ENCODE measurements around the gene PKN1.

The PKN1 gene

GRCh38 chr19:14515501-14516047 lies 82.5 kb downstream of the PKN1 start:
- DNase-seq (ENCODE audit: extremely low read depth, insufficient read length): no peak
- H3K4me3 ChIP-seq (replicated peaks; ENCODE audit: low read depth, low read length): no peak overlapping the region
- peaks cover 11% of the 10 kb centered on the region for H3K36me3 ChIP-seq (ENCODE audit: control insufficient read depth, insufficient read depth, low read length)
- TF ChIP-seq CTCF (IDR thresholded peaks at IDR 0.05; ENCODE audit: insufficient read depth, low read length, poor library complexity, severe bottlenecking): no peak
- no peaks in the 10 kb centered on the region for H3K27me3 ChIP-seq (replicated peaks; ENCODE audit: control insufficient read depth, insufficient read depth, low read length)

GRCh38 chr19:14516048-14516534 lies 83.0 kb downstream of the PKN1 start:
- H3K27me3 ChIP-seq (replicated peaks; ENCODE audit: control insufficient read depth, insufficient read depth, low read length): no peaks in the 10 kb centered on the region
- no peak for DNase-seq (ENCODE audit: extremely low read depth, insufficient read length)
- TF ChIP-seq CTCF (IDR thresholded peaks at IDR 0.05; ENCODE audit: insufficient read depth, low read length, poor library complexity, severe bottlenecking): no peak
- H3K4me3 ChIP-seq (replicated peaks; ENCODE audit: low read depth, low read length): peak overlapping the region; percentile 91
- peaks cover 11% of the 10 kb centered on the region for H3K36me3 ChIP-seq (ENCODE audit: control insufficient read depth, insufficient read depth, low read length)

- Histone ChIP-seq H3K36me3 (ENCODE audit: control insufficient read depth, insufficient read depth, low read length) (peaks cover 11% of the 10 kb centered on the region), H3K4me3 (replicated peaks; ENCODE audit: low read depth, low read length) (peak overlapping the region; percentile 91), H3K27me3 (replicated peaks; ENCODE audit: control insufficient read depth, insufficient read depth, low read length) (no peaks in the 10 kb centered on the region)
- TF ChIP-seq CTCF (IDR thresholded peaks at IDR 0.05; ENCODE audit: insufficient read depth, low read length, poor library complexity, severe bottlenecking): no peak
- DNase-seq (ENCODE audit: extremely low read depth, insufficient read length): no peak
Measured at GRCh38 chr19:14516746-14517438, 83.8 kb downstream of the PKN1 start.

GRCh38 chr19:14517446-14517839 lies 84.3 kb downstream of the PKN1 start:
- H3K36me3 ChIP-seq (ENCODE audit: control insufficient read depth, insufficient read depth, low read length): peaks cover 11% of the 10 kb centered on the region
- DNase-seq (ENCODE audit: extremely low read depth, insufficient read length): no peak
- H3K4me3 ChIP-seq (replicated peaks; ENCODE audit: low read depth, low read length): peak overlapping the region; percentile 91
- no peak for TF ChIP-seq CTCF (IDR thresholded peaks at IDR 0.05; ENCODE audit: insufficient read depth, low read length, poor library complexity, severe bottlenecking)
- H3K27me3 ChIP-seq (replicated peaks; ENCODE audit: control insufficient read depth, insufficient read depth, low read length): no peaks in the 10 kb centered on the region

- Histone ChIP-seq H3K36me3 (ENCODE audit: control insufficient read depth, insufficient read depth, low read length) (peaks cover 11% of the 10 kb centered on the region), H3K27me3 (replicated peaks; ENCODE audit: control insufficient read depth, insufficient read depth, low read length) (no peaks in the 10 kb centered on the region), H3K4me3 (replicated peaks; ENCODE audit: low read depth, low read length) (peak within 1 kb of the TSS; percentile 91)
- peak; percentile 87 for DNase-seq (ENCODE audit: extremely low read depth, insufficient read length)
- TF ChIP-seq CTCF (IDR thresholded peaks at IDR 0.05; ENCODE audit: insufficient read depth, low read length, poor library complexity, severe bottlenecking): no peak
Measured at GRCh38 chr19:14517840-14518505, 84.9 kb downstream of the PKN1 start, which contains the start of gene DNAJB1. TSS of gene DNAJB1 (minus strand) at chr19:14518397. CDS start at chr19:14518349, 48 bp downstream.
